Adrenal gland (tissue), 12 donors: ENCODE measurements around the gene OR2H2. TPM values are rescaled to one million over a fixed set of nuclear protein-coding genes. Genes with fewer than 3 reads are reported as not detected.

Experiments
- DNase-seq, 7 donors: peaks; one replicate each; pipeline ENCODE4 v3.0.0-alpha.2; 2019 to 2020
- H3K27ac ChIP-seq, 5 donors: fragments of 200-600 bp; sonication (generic) in 4 of 5; 1 replicate in 3 of 5; 2 replicates in 2 of 5; pipeline versions ENCODE4 v1.5.1 to v1.8.0; 2016 to 2020; ENCODE audit warnings: mild to moderate bottlenecking in 1 of 5
- H3K27me3 ChIP-seq: fragments of 200-600 bp; 2 replicates; pipeline ENCODE4 v1.8.0; 2021
- H3K36me3 ChIP-seq, 2 donors: fragments of 200-600 bp; replicated peaks in 1 of 2; 1 replicate in 1 of 2; 2 replicates in 1 of 2; pipeline versions ENCODE4 v1.5.1 to v1.8.0; 2018 to 2022
- H3K4me1 ChIP-seq, 2 donors: fragments of 200-600 bp; replicated peaks in 1 of 2; 1 replicate in 1 of 2; 2 replicates in 1 of 2; pipeline versions ENCODE4 v1.5.1 to v1.8.0; 2018 to 2021
- H3K4me3 ChIP-seq, 4 donors: fragments of 200-600 bp; sonication (generic) in 3 of 4; one replicate each; pipeline ENCODE4 v1.5.1; 2016 to 2018
- H3K9me3 ChIP-seq, 3 donors: fragments of 200-600 bp; sonication (generic) in 1 of 3; replicated peaks in 1 of 3; 1 replicate in 2 of 3; 2 replicates in 1 of 3; pipeline versions ENCODE4 v1.5.1 to v1.8.0; 2016 to 2021
- POLR2A ChIP-seq, 2 donors: fragments of 450-650 bp; IDR thresholded peaks; one replicate each; pipeline ENCODE4 v1.6.1; 2017; ENCODE audit warnings: antibody characterized with exemption in 2 of 2, mild to moderate bottlenecking in 2 of 2, moderate library complexity in 1 of 2
- WGBS, 4 donors: extraction: QIAGEN DNeasy Blood & Tissue Kit in 2 of 4; methylation state at CpG; one replicate each; pipeline versions ENCODE4 v1.1.5 to v1.1.7; 2013 to 2017; 5-methylcytosine and 5-hydroxymethylcytosine counted together
- intact Hi-C, 2 donors: fragments of 100-400 bp; cut with DNase I; formaldehyde crosslinking; loops; one replicate each; pipeline versions ENCODE4 v1.14.1 to v1.15.0; 2022 to 2023
- polyA plus RNA-seq, 3 donors: library from polyadenylated mRNA; stranded (reverse); fragments of 200-250 nt in 2 of 3; fragments of 350-450 nt in 1 of 3; fragmentation: Illumina TruSeq in 1 of 3; extraction: RNeasy Lipid Tissue Mini Kit (QIAGEN cat#74804) in 1 of 3; gene quantifications; one replicate each; pipeline ENCODE4 v1.2.3, GENCODE V29; 2013 to 2014
- small RNA-seq, 2 donors: library from RNA; depleted of rRNA; stranded (forward); fragments of <200 nt; gene quantifications; one replicate each; pipeline ENCODE3, GENCODE V24; 2016
- total RNA-seq, 9 donors: library from RNA; depleted of rRNA in 4 of 9; stranded (reverse); fragments of >200 nt in 4 of 9; fragments of 120-200 nt in 1 of 9; fragmentation: NEBNext Ultra II Directional in 1 of 9; extraction: Animal tissue kit (Norgen Biotek cat#: 25700) in 1 of 9; gene quantifications; one replicate each; pipeline versions ENCODE4 v1.1.0 to v1.2.4, GENCODE V29; 2013 to 2023
- TF ChIP-seq, protein P1 (sequence below), 6 experiments: fragments of 450-650 bp in 4 of 6; fragments of 200-600 bp in 2 of 6; sonication (generic) in 1 of 6; IDR thresholded peaks; 1 replicate in 5 of 6; 2 replicates in 1 of 6; pipeline versions ENCODE4 v1.5.1 to v1.8.0; 2016 to 2021; ENCODE audit warnings: antibody characterized with exemption in 6 of 6, mild to moderate bottlenecking in 2 of 6, moderate library complexity in 1 of 6
- donor health status: healthy with polysubstance abuse.
- donor health status: Bipolar disorder and iron deficiency.
- donor health status: DM: yes; HTN: yes; CAD: no.
- donor health status: DM: no; HTN: no; CAD: no.
- donor health status: DM: no; HTN: no; CAD: no.
- donor health status: DM: yes; HTN: yes; CAD: no.

OR2H2 gene
- total and polyA plus RNA-seq, 12 donors, result not detected

DNA sequence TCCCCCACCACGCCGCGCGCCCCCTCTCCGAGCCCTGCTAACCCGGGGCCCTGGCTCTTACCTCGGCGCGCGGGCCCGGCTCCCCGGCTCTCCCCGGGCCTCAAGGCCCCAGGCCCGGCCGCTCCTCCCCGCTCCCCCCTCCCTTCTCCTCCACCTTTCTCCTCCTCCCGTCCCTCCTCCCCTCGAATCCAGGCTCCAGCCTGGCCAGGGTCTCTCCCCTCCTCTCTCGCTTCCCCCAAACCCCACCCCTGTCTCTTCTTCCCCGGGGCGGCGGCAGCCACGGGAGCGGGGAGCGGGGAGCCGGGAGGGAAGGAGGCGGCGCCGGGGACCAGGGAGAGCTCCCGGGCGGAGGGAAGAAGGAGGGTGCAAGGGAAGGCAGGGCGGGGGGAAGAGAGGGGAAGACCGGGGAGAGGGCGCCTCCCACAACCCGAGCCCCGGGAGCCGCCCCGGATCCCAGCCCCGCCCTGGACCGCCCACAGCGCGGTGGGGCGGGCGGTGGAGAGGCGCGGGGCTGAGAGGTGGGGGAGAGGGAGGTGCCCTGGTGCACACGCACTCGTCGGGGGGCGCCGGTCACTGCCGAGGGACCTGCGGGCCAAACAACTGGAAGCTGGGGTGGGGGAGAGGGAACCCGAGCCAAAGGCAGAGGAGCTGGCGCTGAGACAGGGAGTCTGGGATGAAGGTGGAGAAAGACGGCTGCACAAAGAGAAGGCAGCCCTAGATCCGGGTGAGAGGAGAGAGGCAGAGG, 48.0 kb downstream of the OR2H2 start, which contains the start of gene GABBR1:
Gene GABBR1, minus strand, starts transcription at position 395 of the 745 bp plus-strand sequence. CDS start 798 bp downstream, outside the sequence.
- peaks cover 9 to 25% of the 10 kb centered on the region in 2 donors for H3K4me1 ChIP-seq
- intact Hi-C loops, result no loop called here
- WGBS, 4 donors, result 0 to 1% (median 0%) methylated on average over 15 to 56 of the region's 57 CpGs
- peak within 1 kb of the TSS in 3 of 5 donors; percentile 16 to 75 (median 72) for H3K27ac ChIP-seq
- H3K4me3 ChIP-seq, result peak within 1 kb of the TSS; percentile 40 to 84 (median 78)
- peak; percentile 81 to 92 (median 87) for DNase-seq
- no peaks in the 10 kb centered on the region for H3K9me3 ChIP-seq
- H3K36me3 ChIP-seq, result no peaks in the 10 kb centered on the region
- no peaks in the 10 kb centered on the region for H3K27me3 ChIP-seq
- peak in 1 of 2 donors; percentile 8 for TF ChIP-seq POLR2A (IDR thresholded peaks at IDR 0.05)
- TF ChIP-seq, protein P1, sequence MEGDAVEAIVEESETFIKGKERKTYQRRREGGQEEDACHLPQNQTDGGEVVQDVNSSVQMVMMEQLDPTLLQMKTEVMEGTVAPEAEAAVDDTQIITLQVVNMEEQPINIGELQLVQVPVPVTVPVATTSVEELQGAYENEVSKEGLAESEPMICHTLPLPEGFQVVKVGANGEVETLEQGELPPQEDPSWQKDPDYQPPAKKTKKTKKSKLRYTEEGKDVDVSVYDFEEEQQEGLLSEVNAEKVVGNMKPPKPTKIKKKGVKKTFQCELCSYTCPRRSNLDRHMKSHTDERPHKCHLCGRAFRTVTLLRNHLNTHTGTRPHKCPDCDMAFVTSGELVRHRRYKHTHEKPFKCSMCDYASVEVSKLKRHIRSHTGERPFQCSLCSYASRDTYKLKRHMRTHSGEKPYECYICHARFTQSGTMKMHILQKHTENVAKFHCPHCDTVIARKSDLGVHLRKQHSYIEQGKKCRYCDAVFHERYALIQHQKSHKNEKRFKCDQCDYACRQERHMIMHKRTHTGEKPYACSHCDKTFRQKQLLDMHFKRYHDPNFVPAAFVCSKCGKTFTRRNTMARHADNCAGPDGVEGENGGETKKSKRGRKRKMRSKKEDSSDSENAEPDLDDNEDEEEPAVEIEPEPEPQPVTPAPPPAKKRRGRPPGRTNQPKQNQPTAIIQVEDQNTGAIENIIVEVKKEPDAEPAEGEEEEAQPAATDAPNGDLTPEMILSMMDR (IDR thresholded peaks at IDR 0.05), result no peak

DNA sequence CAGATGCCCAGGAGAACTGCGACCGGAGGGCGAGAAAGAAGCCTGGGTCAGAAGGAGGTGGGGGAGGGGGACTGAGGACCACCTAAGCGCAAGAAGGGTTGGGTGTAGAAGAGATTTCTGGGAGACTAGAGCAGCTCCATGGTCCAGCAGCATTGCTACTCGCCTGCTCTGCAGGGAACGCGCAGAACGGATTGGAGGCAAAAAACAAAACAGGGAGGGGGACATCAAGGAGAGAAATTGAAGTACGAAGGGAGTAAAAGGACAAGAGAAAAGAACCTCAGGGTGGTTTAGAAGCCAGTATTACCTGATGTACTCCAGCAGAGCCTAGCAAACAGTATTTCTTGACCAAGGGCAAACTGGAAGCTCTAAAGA, 48.6 kb downstream of the OR2H2 start:
- peaks cover 6 to 21% of the 10 kb centered on the region in 2 donors for H3K4me1 ChIP-seq
- H3K4me3 ChIP-seq, result peak overlapping the region in 2 of 4 donors; percentile 74 to 84
- H3K36me3 ChIP-seq, result no peaks in the 10 kb centered on the region
- intact Hi-C loops, result no loop called here
- 1 to 9% (median 5%) methylated on average over 9 of the region's 9 CpGs for WGBS, 4 donors
- no peak for DNase-seq
- no peaks in the 10 kb centered on the region for H3K27me3 ChIP-seq
- no peaks in the 10 kb centered on the region for H3K9me3 ChIP-seq
- peak overlapping the region in 2 of 5 donors; percentile 16 to 75 for H3K27ac ChIP-seq
- TF ChIP-seq, protein P1 (IDR thresholded peaks at IDR 0.05), result no peak
- no peak for TF ChIP-seq POLR2A (IDR thresholded peaks at IDR 0.05)

- Histone ChIP-seq H3K36me3 (no peaks in the 10 kb centered on the region), H3K27me3 (no peaks in the 10 kb centered on the region), H3K4me1 (peaks cover 0 to 5% of the 10 kb centered on the region in 2 donors), H3K27ac (no peak overlapping the region), H3K4me3 (no peak overlapping the region), H3K9me3 (no peaks in the 10 kb centered on the region)
- intact Hi-C loops, result no loop called here
- TF ChIP-seq, protein P1 (IDR thresholded peaks at IDR 0.05), result no peak
- TF ChIP-seq POLR2A (IDR thresholded peaks at IDR 0.05), result no peak
- 79 to 90% (median 88%) methylated on average over 9 of the region's 9 CpGs for WGBS, 4 donors
- DNase-seq, result no peak
These were observed 52.3 kb downstream of the OR2H2 start for GRCh38 chr6:29637247-29637646.

Small RNAs within 50 kb of the gene (small RNA-seq; reads per million reads assigned to genes)
- 1.3 to 1.9 reads per million in 2 donors for gene SNORD32B
- 0 to 0.24 reads per million in 2 donors for gene SUMO2P1
- 0 reads per million in 2 donors for gene TMEM183AP1

Other genes with a start within 250 kb of the OR2H2 start
- not detected for gene OR5V1, start 216.3 kb upstream of the OR2H2 start, total RNA-seq
- not detected for gene OR5V1, start 216.3 kb upstream of the OR2H2 start, polyA plus RNA-seq
- gene OR12D3, start 209.8 kb upstream of the OR2H2 start, total RNA-seq, result not detected
- not detected for gene OR12D3, start 209.8 kb upstream of the OR2H2 start, polyA plus RNA-seq
- gene OR12D2, start 189.5 kb upstream of the OR2H2 start, total RNA-seq, result not detected
- gene OR12D2, start 189.5 kb upstream of the OR2H2 start, polyA plus RNA-seq, result not detected
- gene OR12D1, start 170.2 kb upstream of the OR2H2 start, total RNA-seq, result not detected
- gene OR12D1, start 170.2 kb upstream of the OR2H2 start, polyA plus RNA-seq, result not detected
- gene OR10C1, start 145.8 kb upstream of the OR2H2 start, total RNA-seq, result not detected
- gene OR10C1, start 145.8 kb upstream of the OR2H2 start, polyA plus RNA-seq, result not detected
- not detected for gene OR11A1, start 128.1 kb upstream of the OR2H2 start, total RNA-seq
- not detected for gene OR11A1, start 128.1 kb upstream of the OR2H2 start, polyA plus RNA-seq
- not detected for gene OR2H1, start 128.0 kb upstream of the OR2H2 start, total RNA-seq
- gene OR2H1, start 128.0 kb upstream of the OR2H2 start, polyA plus RNA-seq, result not detected
- not detected for gene MAS1L, start 97.2 kb upstream of the OR2H2 start, total RNA-seq
- gene MAS1L, start 97.2 kb upstream of the OR2H2 start, polyA plus RNA-seq, result not detected
- 1 to 10 TPM in 1 of 9 donors, under 1 TPM in 3, not detected in 5; 0.17 to 1.2 (median 0.35) TPM for gene UBD, start 25.4 kb upstream of the OR2H2 start, total RNA-seq
- 1 to 10 TPM in 1 of 3 donors, under 1 TPM in 2; 0.77 to 2.3 (median 0.99) TPM for gene UBD, start 25.4 kb upstream of the OR2H2 start, polyA plus RNA-seq
- gene GABBR1, start 48.1 kb downstream of the OR2H2 start, total RNA-seq, result 10 to 100 TPM in 7 of 9 donors, 1 to 10 TPM in 2; 6.9 to 41.4 (median 16.4) TPM
- 10 to 100 TPM; 17.0 to 68.9 (median 49.6) TPM for gene GABBR1, start 48.1 kb downstream of the OR2H2 start, polyA plus RNA-seq
- gene MOG, start 72.0 kb downstream of the OR2H2 start, total RNA-seq, result not detected
- gene MOG, start 72.0 kb downstream of the OR2H2 start, polyA plus RNA-seq, result not detected
- 1 to 10 TPM in 1 of 9 donors, under 1 TPM in 3, not detected in 5; 0.06 to 1.3 (median 0.73) TPM for gene ZFP57, start 96.0 kb downstream of the OR2H2 start, total RNA-seq
- 1 to 10 TPM in 1 of 3 donors, not detected in 2; 1.9 TPM for gene ZFP57, start 96.0 kb downstream of the OR2H2 start, polyA plus RNA-seq
- 100 to 1,000 TPM in 2 of 9 donors, 10 to 100 TPM in 6, 1 to 10 TPM in 1; 3.8 to 145 (median 78.3) TPM for gene HLA-F, start 138.3 kb downstream of the OR2H2 start, total RNA-seq
- gene HLA-F, start 138.3 kb downstream of the OR2H2 start, polyA plus RNA-seq, result 100 to 1,000 TPM in 2 of 3 donors, 10 to 100 TPM in 1; 15.9 to 285 (median 171) TPM
- 1 to 10 TPM in 1 of 9 donors, under 1 TPM in 5, not detected in 3; 0.14 to 1.6 (median 0.41) TPM for gene HLA-G, start 242.7 kb downstream of the OR2H2 start, total RNA-seq
- not detected for gene HLA-G, start 242.7 kb downstream of the OR2H2 start, polyA plus RNA-seq